GM18870 (cell line): ENCODE data around the gene HOXC10.

Experiments
- ATAC-seq: cut with Tn5 transposase; IDR thresholded peaks from one replicate; pipeline ENCODE4 v1.9.1; 2021; ENCODE audit warnings: moderate library complexity; ENCODE audit not compliant: unreplicated experiment

The HOXC10 gene

DNA sequence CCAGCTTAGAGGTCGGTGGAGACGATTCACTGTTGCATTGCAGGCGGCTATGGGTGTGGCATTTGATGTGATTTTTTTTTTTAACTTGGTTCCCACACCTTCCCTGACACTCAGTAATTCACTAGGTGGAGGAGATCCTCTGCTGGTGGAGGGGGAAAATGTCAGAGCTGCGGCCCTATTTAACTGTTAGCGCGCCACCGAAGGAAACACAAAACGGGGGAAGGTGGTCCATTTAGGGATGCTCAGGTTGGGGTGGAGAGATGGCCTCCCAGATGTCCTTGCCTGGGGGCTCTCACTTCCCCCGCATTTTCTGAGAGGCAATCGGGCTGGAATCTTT lies 34.5 kb upstream of the HOXC10 start:
- no peak for ATAC-seq

DNA sequence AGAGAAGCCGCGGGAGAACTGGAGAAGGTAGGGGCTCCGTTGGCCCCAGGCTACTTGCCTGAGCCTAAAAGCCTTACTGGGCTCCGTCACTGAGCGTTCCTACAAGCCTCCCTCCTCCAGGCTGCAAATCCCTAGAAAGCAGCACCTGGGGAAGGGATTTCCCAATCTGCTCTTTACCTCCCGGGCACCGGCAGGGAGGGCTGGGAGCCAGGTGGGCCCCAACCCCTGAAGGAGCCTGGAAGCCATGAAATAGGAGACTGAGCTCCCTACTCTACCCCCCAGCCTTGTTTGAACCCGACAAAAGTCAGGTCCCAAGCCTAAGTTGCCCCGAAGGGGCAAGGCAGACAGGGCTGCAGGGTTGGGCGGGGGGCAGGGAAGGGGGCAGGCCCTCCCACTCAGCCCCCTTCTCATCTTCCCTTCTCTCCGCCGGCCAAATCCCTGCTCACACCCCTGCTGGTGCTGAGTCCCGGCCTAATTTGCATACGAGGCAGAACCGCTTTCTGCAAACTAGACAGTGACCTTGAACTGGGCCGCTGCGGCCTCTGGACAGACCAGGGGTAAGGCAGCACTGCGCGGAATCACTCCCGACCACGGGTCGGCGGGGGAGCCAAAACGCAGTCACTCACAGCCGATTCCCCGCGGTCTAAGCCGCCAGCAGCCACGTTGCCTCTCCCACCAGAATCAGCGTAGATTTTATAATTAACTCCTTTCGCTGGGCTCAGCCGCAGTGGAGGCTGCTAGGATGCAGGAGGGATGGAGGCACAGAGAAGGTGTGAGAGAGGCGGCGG lies 34.0 kb upstream of the HOXC10 start:
- ATAC-seq = no peak

DNA sequence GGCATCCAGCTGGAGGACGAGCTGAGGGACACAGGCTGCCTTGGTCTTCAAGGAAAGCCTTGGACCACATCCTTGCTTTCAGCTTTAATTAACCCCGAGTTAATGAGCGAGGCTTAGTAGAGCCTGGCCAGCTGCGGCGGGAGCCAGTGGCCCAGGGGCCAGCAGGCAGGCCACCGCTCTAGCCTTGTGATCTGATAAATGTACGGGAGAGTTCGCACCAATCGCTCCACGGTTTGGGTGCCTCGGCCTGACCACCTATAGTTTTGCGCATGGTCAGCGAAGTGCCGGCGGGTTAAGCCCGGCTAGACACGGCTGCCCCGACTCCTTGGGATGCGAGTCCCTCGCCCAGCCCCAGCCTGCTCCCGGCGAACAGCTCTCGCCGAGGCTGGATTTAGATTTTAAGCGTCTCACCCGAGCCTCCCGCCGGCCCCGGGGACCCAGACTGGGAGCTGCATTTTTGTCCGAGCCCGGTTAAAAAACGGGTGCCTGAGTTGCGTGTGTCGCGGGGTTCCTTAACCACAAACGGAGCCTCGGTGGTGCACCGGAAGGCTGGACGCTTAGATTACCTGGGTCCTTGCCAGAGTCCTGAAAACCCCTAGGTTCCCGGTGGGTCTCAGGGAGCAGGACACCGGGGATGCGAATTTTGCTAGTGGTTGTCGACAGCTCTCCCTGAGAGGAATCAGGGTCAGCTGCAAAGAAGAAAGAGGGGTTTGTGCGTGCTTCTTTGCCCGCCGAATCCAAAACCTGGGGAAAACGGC lies 33.2 kb upstream of the HOXC10 start:
- ATAC-seq = no peak

- no peak for ATAC-seq
These were observed 32.6 kb upstream of the HOXC10 start for GRCh38 chr12:53952335-53952694.

DNA sequence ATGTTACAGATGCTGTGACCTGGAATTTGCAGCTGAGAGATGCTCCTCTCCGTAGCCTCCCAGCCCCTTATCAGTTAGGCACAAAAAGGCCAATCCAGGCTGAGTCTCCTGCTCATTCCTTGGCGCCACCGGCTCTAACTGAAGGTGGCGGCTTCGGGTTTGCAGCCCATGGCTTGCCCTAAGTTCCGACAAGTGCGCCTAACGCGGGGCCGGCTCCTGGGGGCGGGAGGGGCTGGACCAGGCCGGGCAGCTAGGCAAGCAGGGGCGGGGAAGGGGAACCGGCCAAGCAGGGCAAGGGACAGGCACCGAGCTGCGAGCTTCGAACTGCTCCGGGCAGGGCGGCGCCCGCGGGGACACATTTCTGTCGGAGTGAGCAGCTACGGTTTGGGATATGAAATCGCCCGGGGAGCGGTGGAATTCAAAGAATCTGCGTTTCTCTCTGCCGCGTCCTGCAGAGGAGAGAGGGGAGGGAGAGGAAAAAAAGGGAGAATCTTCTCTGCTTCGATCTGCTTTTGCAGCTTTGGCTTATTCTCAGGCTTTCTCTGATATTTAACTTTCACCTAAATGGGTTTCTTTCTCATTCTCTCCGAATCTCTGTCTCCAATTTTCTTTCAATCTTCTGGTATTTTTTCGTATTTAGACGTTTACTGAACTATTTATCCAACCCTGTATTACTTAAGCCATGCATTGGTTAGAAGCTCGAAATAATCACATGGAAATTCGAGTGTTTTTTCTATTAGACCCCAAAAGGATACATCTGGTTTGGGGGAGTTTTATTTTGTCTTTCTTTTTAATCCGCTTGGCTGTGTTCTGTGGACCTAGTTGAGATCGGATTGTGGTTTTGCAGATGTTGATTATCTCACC lies 31.8 kb upstream of the HOXC10 start:
- ATAC-seq = no peak

GRCh38 chr12:53953831-53954693 lies 30.9 kb upstream of the HOXC10 start:
- no peak for ATAC-seq

- ATAC-seq = no peak
These were observed 30.3 kb upstream of the HOXC10 start, which contains the start of gene HOXC12 for GRCh38 chr12:53954694-53955035. Gene HOXC12 (plus strand): TSS chr12:53954903. CDS start chr12:53954930, 27 bp downstream.

DNA sequence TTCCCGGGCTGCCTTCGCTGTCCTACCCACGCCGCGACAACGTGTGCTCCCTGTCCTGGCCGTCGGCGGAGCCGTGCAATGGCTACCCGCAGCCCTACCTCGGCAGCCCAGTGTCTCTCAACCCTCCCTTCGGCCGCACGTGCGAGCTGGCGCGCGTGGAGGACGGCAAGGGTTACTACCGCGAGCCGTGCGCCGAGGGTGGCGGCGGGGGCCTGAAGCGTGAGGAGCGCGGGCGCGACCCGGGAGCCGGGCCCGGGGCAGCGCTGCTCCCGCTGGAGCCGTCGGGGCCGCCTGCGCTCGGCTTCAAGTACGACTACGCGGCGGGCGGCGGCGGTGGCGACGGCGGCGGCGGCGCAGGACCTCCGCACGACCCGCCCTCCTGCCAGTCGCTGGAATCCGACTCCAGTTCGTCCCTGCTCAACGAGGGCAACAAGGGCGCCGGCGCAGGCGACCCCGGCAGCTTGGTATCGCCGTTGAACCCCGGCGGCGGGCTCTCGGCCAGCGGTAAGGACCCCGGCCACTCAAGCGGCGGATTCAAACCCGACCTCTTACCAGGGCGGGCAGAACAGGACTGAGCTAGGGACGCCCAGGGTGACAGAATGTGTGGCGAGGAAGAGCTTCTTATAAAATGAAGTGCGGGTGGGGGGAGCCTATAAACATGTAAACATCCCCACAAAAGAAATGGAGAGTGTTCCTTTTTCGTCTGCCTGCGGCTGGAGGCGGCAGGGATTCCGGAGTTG lies 29.7 kb upstream of the HOXC10 start:
- no peak for ATAC-seq

- no peak for ATAC-seq
These were observed 29.1 kb upstream of the HOXC10 start for GRCh38 chr12:53955776-53956250.

- no peak for ATAC-seq
These were observed 28.6 kb upstream of the HOXC10 start for GRCh38 chr12:53956251-53956887.

DNA sequence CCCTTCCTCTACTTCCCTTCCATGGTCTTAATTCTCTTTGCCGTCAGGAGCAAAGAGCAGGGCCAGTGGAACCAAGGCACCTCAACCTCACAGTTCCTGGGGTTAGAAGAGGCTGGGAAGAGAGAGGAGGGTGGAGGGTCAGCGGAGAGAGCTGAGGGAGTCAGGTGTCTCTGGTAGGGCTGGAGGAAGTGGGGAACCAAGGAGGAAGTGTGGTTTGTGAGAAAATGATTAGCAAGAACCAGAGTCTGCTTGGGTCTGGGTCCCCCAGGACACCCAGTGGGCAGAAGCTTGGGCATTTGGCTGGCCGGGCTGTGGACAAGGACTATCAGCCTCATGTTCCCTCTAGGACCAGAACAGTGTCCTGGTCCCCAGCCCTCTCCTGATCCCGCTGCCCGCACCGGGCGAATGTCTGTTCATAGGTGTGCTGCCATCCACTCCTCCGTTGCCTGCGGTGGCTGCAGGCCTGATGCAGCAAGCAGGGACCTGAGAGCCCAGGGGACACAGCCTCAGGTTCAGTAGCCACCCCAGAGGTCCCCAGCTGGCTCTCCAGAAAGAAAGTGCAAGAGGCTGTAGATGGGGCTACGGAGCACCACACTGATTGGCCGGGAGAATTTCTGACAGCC lies 27.9 kb upstream of the HOXC10 start:
- ATAC-seq = no peak

DNA sequence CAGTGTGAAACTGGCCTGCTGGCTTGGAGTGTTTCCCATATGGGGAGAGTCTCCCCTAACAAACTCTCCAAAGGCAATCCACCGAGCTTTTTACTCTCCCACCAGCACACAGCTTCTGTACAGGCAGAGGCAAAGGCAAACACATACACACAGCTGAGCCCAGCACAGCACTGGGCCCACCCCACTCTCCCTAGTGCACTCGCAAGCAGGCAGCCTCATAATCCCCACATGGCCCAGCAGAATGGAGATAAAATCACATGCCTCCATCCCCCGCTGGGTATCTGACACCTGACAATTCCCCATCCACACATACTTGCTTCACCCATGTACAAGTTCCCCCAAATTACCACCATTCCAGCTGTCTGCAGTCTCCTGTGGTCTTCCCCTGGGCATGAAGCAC lies 26.8 kb upstream of the HOXC10 start:
- ATAC-seq = no peak

DNA sequence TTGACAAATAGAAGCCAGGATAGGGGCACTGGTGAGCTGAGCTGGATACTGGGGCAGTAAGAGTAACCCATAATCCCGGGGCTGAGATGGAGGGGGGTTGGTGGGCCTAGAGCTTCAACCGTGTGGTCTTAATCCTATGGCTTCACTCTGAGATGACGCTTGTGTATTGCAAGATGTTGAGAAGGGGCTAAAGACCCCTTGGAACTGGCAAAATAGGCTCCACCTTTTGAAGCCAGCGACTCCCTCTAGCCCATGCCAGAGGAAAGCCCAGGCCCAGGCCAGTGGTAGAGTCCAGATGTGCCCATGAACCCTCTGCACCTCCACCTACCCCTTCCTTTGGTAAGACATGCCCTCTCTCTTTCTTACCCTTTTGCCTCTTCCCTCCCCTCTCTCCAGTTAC lies 25.6 kb upstream of the HOXC10 start:
- no peak for ATAC-seq

DNA sequence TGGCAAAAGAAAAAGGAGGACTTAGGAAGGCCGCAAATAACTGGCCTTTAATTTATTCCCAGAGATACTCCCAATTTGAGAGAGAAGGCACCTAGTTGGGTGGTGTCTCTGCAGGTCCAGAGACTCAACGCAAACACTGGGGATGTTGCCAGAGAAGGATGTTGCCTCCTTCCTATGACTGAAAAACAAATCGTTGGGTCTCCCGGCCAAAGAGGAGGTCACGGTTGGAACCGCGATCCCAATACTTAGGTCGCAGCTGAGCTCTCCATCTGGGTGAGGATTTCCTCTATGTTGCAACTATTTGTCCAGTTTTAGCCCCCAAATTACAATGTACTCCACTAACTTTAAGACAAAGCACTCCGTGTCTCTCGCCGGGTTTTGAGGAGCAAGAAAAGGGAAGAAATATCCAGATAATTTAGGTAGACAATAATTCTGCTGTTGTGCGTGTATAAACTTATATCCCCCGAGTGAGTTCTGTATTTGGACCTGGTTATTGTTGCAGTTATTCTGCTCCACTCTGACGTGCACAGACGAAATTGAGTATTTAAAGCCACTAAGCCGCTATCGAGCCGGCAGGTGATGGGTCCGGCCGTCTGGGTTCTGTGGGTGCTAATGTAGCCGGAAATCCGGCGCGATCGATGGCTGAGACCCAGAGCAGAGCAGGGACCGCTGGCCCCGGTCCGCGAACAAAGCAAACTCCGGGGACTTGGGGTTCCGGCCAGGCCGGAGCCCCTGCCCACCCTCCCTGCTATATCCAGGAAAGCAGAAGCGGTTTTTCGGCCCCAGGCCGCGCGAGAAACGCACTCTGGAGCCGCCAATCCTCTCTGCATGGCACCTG lies 24.5 kb upstream of the HOXC10 start:
- ATAC-seq = no peak

- ATAC-seq = no peak
These were observed 23.8 kb upstream of the HOXC10 start for GRCh38 chr12:53961025-53961761.

DNA sequence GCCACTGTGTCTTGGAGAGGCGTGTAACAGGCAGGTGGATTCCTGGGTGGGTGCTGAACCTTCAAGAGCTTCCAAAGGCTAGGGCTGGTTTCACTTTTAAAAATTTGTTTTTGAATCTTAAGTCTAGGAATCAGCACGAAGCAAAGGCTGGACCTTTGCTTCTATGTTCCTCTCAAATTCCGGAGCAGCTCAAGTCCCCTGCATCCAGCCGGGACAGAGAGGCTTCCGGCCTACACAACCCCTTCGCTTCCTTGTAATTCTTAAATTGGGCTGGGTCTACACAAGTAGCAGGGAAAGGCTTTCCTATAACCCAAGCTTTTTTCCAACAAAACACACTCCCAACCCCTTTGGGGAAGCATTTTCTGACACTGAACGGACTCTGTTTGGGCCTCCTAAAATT lies 21.9 kb upstream of the HOXC10 start:
- no peak for ATAC-seq
